Lower lobe of right lung (tissue), 2 donors: ENCODE results near the gene SPP2. TPM values are rescaled to one million over a fixed set of nuclear protein-coding genes. Genes with fewer than 3 reads are reported as not detected.
A peak's percentile ranks its signal among the peaks of the same experiment; 100 is the strongest.

ENCODE experiments used
- ATAC-seq, 2 donors: fragments of 200-7000 bp; cut with Tn5 transposase; one replicate each; pipeline ENCODE4 v1.9.1; 2020 to 2022; ENCODE audit warnings: mild to moderate bottlenecking in 2 of 2, moderate library complexity in 2 of 2
- DNase-seq: peaks from one replicate; pipeline ENCODE4 v3.0.0-alpha.2; 2020
- H3K27ac ChIP-seq: fragments of 200-600 bp; one replicate; pipeline ENCODE4 v1.8.0; 2022
- H3K27me3 ChIP-seq: fragments of 200-600 bp; one replicate; pipeline ENCODE4 v1.8.0; 2022; ENCODE audit warnings: low read depth
- H3K36me3 ChIP-seq: fragments of 200-600 bp; one replicate; pipeline ENCODE4 v1.8.0; 2022; ENCODE audit warnings: mild to moderate bottlenecking
- H3K4me1 ChIP-seq: fragments of 200-600 bp; one replicate; pipeline ENCODE4 v1.8.0; 2022
- H3K4me3 ChIP-seq: fragments of 200-600 bp; one replicate; pipeline ENCODE4 v1.8.0; 2022; ENCODE audit warnings: mild to moderate bottlenecking
- H3K9me3 ChIP-seq: fragments of 200-600 bp; one replicate; pipeline ENCODE4 v1.8.0; 2022
- intact Hi-C: fragments of 100-400 bp; cut with DNase I; formaldehyde crosslinking; loops from one replicate; pipeline ENCODE4 v1.11.0; 2022
- total RNA-seq: library from RNA; stranded (reverse); fragmentation: NEBNext Ultra II Directional; extraction: Animal tissue kit (Norgen Biotek cat#: 25700); gene quantifications from one replicate; pipeline ENCODE4 v1.2.1, GENCODE V29; 2021
- TF ChIP-seq, protein P1 (sequence below): fragments of 200-600 bp; IDR thresholded peaks from one replicate; pipeline ENCODE4 v1.8.0; 2022; ENCODE audit warnings: antibody characterized with exemption, mild to moderate bottlenecking
- donor health status: DM: no; HTN: yes; CAD: no; lungs with severe emphysema.

The SPP2 gene
- total RNA-seq, 1 donor from 2014 or later: not detected

DNA sequence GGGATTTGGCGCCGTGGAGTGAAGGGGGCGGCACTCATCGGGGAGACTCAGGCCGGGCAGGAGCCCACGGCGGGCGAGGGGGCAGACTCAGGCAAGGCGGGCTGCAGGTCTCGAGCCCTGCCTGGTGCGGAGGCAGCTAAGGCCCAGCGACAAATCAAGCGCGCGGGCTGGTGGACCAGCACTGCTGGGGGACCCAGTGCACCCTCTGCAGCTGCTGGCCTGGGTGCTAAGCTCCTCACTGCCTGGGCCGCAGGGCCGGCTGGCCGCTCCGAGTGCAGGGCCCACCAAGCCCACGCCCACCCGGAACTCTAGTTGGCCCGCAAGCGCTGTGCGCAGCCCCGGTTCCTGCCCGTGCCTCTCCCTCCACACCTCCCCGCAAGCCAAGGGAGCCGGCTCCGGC, 26.2 kb upstream of the SPP2 start:
- Histone ChIP-seq H3K4me1 (peaks cover 9% of the 10 kb centered on the region), H3K9me3 (no peaks in the 10 kb centered on the region), H3K36me3 (no peaks in the 10 kb centered on the region), H3K27me3 (no peaks in the 10 kb centered on the region), H3K4me3 (no peak overlapping the region), H3K27ac (no peak overlapping the region)
- intact Hi-C loops: no loop called here
- TF ChIP-seq, protein P1, sequence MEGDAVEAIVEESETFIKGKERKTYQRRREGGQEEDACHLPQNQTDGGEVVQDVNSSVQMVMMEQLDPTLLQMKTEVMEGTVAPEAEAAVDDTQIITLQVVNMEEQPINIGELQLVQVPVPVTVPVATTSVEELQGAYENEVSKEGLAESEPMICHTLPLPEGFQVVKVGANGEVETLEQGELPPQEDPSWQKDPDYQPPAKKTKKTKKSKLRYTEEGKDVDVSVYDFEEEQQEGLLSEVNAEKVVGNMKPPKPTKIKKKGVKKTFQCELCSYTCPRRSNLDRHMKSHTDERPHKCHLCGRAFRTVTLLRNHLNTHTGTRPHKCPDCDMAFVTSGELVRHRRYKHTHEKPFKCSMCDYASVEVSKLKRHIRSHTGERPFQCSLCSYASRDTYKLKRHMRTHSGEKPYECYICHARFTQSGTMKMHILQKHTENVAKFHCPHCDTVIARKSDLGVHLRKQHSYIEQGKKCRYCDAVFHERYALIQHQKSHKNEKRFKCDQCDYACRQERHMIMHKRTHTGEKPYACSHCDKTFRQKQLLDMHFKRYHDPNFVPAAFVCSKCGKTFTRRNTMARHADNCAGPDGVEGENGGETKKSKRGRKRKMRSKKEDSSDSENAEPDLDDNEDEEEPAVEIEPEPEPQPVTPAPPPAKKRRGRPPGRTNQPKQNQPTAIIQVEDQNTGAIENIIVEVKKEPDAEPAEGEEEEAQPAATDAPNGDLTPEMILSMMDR: no peak
- DNase-seq: no peak
- peak in 1 of 2 donors; percentile 24 for ATAC-seq

DNA sequence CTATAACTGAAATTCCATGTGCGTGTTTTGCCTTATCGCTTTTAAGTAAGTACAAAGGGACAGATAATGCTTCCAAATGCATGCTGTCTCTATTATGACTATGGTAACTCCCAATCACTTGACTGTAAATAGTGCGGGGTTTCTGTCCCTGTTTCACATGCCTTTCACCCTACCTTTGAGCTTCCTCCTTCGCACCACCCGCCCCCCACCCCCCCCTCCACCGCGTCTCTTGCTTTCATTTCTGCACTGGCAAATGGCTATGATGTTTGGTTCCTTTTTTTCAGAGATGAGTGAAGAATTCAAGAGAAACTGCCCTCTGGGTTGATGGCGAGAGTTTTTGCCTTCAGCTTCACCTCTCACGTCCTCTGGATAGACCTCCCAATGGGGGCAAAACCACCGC, 25.0 kb upstream of the SPP2 start:
- Histone ChIP-seq H3K4me1 (peaks cover 9% of the 10 kb centered on the region), H3K4me3 (peak overlapping the region; percentile 25), H3K27ac (no peak overlapping the region), H3K36me3 (no peaks in the 10 kb centered on the region), H3K27me3 (no peaks in the 10 kb centered on the region), H3K9me3 (no peaks in the 10 kb centered on the region)
- TF ChIP-seq, protein P1: no peak
- intact Hi-C loops: no loop called here
- DNase-seq (no peak), ATAC-seq (no peak)

- no peak overlapping the region for H3K27ac ChIP-seq
These were observed 24.6 kb upstream of the SPP2 start for GRCh38 chr2:234025891-234026401.

DNA sequence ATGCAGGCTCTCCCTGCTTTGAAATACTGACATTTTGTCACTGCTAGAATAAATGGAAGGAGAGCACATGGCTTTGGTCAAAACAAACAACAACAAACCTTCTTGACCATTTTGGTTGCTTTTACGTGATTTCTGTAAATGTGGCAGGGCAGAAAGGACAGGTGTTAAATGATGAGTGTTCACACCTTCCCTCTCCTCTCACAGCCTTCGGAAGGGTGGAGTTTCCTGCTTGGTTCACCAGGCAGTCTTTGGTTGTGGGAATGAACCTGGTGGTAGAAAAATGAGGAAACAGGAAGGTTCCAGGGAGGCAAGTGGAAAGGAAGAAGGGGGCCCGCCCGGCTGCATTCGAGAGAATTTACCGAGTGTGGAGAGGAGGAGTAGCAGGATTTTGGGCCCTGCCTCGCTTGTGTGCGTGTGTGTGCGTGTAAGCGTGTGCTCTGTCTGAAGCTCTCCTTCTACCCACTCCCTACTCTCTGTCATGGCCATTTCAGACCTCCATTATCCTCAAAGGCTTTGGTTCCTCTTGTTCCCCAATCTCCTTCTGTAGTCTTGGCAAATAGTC, 23.7 kb upstream of the SPP2 start:
- DNase-seq (no peak), ATAC-seq (no peak)
- H3K27me3 ChIP-seq: no peaks in the 10 kb centered on the region
- no peak overlapping the region for H3K4me3 ChIP-seq
- intact Hi-C loops: no loop called here
- no peaks in the 10 kb centered on the region for H3K36me3 ChIP-seq
- peaks cover 9% of the 10 kb centered on the region for H3K4me1 ChIP-seq
- TF ChIP-seq, protein P1: no peak
- no peak overlapping the region for H3K27ac ChIP-seq
- H3K9me3 ChIP-seq: no peaks in the 10 kb centered on the region

More at GRCh38 chr2:234025891-234026401, 24.6 kb upstream of the SPP2 start:
- TF ChIP-seq, protein P1: no peak
- ATAC-seq (no peak), DNase-seq (no peak)
- intact Hi-C loops: no loop called here
- H3K4me3 ChIP-seq: peak overlapping the region; percentile 25
- no peaks in the 10 kb centered on the region for H3K9me3 ChIP-seq
- H3K27me3 ChIP-seq: no peaks in the 10 kb centered on the region
- peaks cover 9% of the 10 kb centered on the region for H3K4me1 ChIP-seq
- H3K36me3 ChIP-seq: no peaks in the 10 kb centered on the region

DNA sequence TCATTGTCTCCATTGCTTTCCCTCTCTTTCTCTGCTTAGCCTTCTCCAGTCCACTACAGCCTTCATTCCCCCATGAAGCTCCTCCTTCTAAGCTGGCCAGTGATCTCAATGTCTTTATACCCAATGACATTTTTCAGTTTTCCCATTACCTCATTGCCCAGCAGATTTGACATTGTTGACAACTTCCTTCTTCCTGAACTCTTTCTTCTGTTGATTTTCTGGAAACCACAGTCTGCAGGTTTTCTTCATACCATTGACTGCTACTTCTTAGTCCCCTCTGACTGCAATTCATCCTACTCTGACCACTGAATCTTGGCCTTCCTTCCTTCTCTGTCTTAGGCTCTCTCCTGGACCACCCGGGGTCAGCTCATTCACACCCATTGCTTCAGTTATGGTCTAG, 22.9 kb upstream of the SPP2 start:
- no peak for ATAC-seq
- H3K4me3 ChIP-seq: no peak overlapping the region
- DNase-seq: no peak
- no peak overlapping the region for H3K27ac ChIP-seq
- TF ChIP-seq, protein P1: no peak
- intact Hi-C loops: no loop called here
- no peaks in the 10 kb centered on the region for H3K36me3 ChIP-seq
- H3K4me1 ChIP-seq: peaks cover 9% of the 10 kb centered on the region
- H3K27me3 ChIP-seq: no peaks in the 10 kb centered on the region
- H3K9me3 ChIP-seq: no peaks in the 10 kb centered on the region
